Endodermal cell (in vitro differentiated cells): Measurements from ENCODE around the gene EIF2B4. TPM values are rescaled to one million over a fixed set of nuclear protein-coding genes. Genes with fewer than 3 reads are reported as not detected.
A peak's percentile ranks its signal among the peaks of the same experiment; 100 is the strongest.

Experiments used
- DNase-seq: peaks from one replicate; pipeline ENCODE4 v3.0.0-alpha.2; 2017
- H3K27ac ChIP-seq: 2 replicates; pipeline ENCODE4 v1.5.1; 2013; ENCODE audit warnings: mild to moderate bottlenecking, low read depth, low read length, moderate library complexity
- H3K27me3 ChIP-seq: 2 replicates; pipeline ENCODE4 v1.6.1; 2013; ENCODE audit warnings: mild to moderate bottlenecking, low read length, moderate library complexity; ENCODE audit not compliant: insufficient read depth, control insufficient read depth, poor library complexity, severe bottlenecking
- H3K36me3 ChIP-seq: 2 replicates; pipeline ENCODE4 v1.7.0; 2013; ENCODE audit warnings: mild to moderate bottlenecking, low read length, moderate library complexity; ENCODE audit not compliant: control insufficient read depth, insufficient read depth
- H3K4me1 ChIP-seq: one replicate; pipeline ENCODE4 v1.7.0; 2013; ENCODE audit warnings: low read length; ENCODE audit not compliant: control insufficient read depth, insufficient read depth
- H3K4me3 ChIP-seq: 2 replicates; pipeline ENCODE4 v1.5.1; 2013; ENCODE audit warnings: mild to moderate bottlenecking, low read length, moderate library complexity
- H3K9ac ChIP-seq: 2 replicates; pipeline ENCODE4 v1.6.1; 2013; ENCODE audit warnings: mild to moderate bottlenecking, low read length, moderate library complexity; ENCODE audit not compliant: poor library complexity, severe bottlenecking; ENCODE audit errors: extremely low read depth
- H3K9me3 ChIP-seq: 2 replicates; pipeline ENCODE4 v1.6.1; 2013; ENCODE audit warnings: mild to moderate bottlenecking, low read length, moderate library complexity; ENCODE audit not compliant: control insufficient read depth
- H3K27ac Mint-ChIP-seq: 2 replicates; pipeline ENCODE4 v1.8.0; 2020; ENCODE audit warnings: mixed read lengths
- H3K27me3 Mint-ChIP-seq: 2 replicates; pipeline ENCODE4 v1.8.0; 2021; ENCODE audit warnings: mild to moderate bottlenecking, mixed read lengths; ENCODE audit not compliant: insufficient read depth
- H3K36me3 Mint-ChIP-seq: 2 replicates; pipeline ENCODE4 v1.8.0; 2020; ENCODE audit warnings: low read depth, mixed read lengths
- H3K4me1 Mint-ChIP-seq: 2 replicates; pipeline ENCODE4 v1.8.0; 2020; ENCODE audit warnings: mixed read lengths
- H3K4me3 Mint-ChIP-seq: 2 replicates; pipeline ENCODE4 v1.8.0; 2020; ENCODE audit warnings: mild to moderate bottlenecking, moderate library complexity, mixed read lengths
- H3K9me3 Mint-ChIP-seq: 2 replicates; pipeline ENCODE4 v1.8.0; 2020; ENCODE audit warnings: mild to moderate bottlenecking, mixed read lengths
- CTCF ChIP-seq: fragments of 200-600 bp; sonication (generic); conservative IDR thresholded peaks from 2 replicates; pipeline ENCODE4 v1.5.0; 2021; ENCODE audit warnings: antibody characterized with exemption, mild to moderate bottlenecking
- WGBS, 2 experiments: methylation state at CpG; one replicate each; pipeline versions ENCODE4 v1.1.5 to v1.1.7; 2013; ENCODE audit warnings: missing lambda C conversion rate in 2 of 2, mixed read lengths in 1 of 2; ENCODE audit not compliant: insufficient coverage in 1 of 2, insufficient read length in 1 of 2; 5-methylcytosine and 5-hydroxymethylcytosine counted together
- long read RNA-seq, 4 experiments: library from polyadenylated mRNA in 2 of 4; library from RNA in 1 of 4; library from capped mRNA in 1 of 4; stranded (forward) in 3 of 4; unstranded in 1 of 4; transcript quantifications; one replicate each; pipeline ENCODE4 v2.0.0, GENCODE V29; 2020 to 2021; ENCODE audit warnings: inconsistent platforms in 1 of 4
- polyA plus RNA-seq, 2 experiments: library from polyadenylated mRNA; stranded (reverse); fragments of 50-300 nt; gene quantifications; one replicate each; pipeline ENCODE4 v1.2.3, GENCODE V29; 2013
- total RNA-seq, 2 donors: library from RNA; stranded (reverse); fragmentation: NEBNext Ultra II Directional in 1 of 2; extraction: Animal tissue kit (Norgen Biotek cat#: 25700) in 1 of 2; gene quantifications; 2 replicates in 1 of 2; 3 replicates in 1 of 2; pipeline ENCODE4 v1.2.1, GENCODE V29; 2021

EIF2B4 gene
- 10 to 100 TPM; 56.7 to 58.6 TPM for total RNA-seq
- 51.3 TPM for polyA plus RNA-seq (2013, experiment 1 of 2)
- 45.8 TPM for polyA plus RNA-seq (2013, experiment 2 of 2)
- long read RNA-seq, experiment 1, partial matches to known transcripts, result 7 of 19 reads
- long read RNA-seq, experiment 1, other reads (novel, unspliced or antisense), result 7 of 19 reads
- long read RNA-seq, experiment 2, transcript EIF2B4-201 (13 exons, 1,792 nt), result major isoform, 52 of 128 reads
- long read RNA-seq, experiment 2, transcript EIF2B4-205 (13 exons, 1,608 nt), result minor isoform, 29 of 128 reads
- long read RNA-seq, experiment 2, partial matches to known transcripts, result 7 of 128 reads
- long read RNA-seq, experiment 2, other reads (novel, unspliced or antisense), result 35 of 128 reads
- long read RNA-seq, experiment 3, transcript EIF2B4-205 (13 exons, 1,608 nt), result minor isoform, 104 of 317 reads
- long read RNA-seq, experiment 3, transcript EIF2B4-201 (13 exons, 1,792 nt), result major isoform, 148 of 317 reads
- long read RNA-seq, experiment 3, partial matches to known transcripts, result 3 of 317 reads
- long read RNA-seq, experiment 3, other reads (novel, unspliced or antisense), result 54 of 317 reads
- long read RNA-seq, experiment 4, transcript EIF2B4-201 (13 exons, 1,792 nt), result major isoform, 90 of 195 reads
- long read RNA-seq, experiment 4, transcript EIF2B4-205 (13 exons, 1,608 nt), result minor isoform, 56 of 195 reads
- long read RNA-seq, experiment 4, partial matches to known transcripts, result 7 of 195 reads
- long read RNA-seq, experiment 4, other reads (novel, unspliced or antisense), result 38 of 195 reads

DNA sequence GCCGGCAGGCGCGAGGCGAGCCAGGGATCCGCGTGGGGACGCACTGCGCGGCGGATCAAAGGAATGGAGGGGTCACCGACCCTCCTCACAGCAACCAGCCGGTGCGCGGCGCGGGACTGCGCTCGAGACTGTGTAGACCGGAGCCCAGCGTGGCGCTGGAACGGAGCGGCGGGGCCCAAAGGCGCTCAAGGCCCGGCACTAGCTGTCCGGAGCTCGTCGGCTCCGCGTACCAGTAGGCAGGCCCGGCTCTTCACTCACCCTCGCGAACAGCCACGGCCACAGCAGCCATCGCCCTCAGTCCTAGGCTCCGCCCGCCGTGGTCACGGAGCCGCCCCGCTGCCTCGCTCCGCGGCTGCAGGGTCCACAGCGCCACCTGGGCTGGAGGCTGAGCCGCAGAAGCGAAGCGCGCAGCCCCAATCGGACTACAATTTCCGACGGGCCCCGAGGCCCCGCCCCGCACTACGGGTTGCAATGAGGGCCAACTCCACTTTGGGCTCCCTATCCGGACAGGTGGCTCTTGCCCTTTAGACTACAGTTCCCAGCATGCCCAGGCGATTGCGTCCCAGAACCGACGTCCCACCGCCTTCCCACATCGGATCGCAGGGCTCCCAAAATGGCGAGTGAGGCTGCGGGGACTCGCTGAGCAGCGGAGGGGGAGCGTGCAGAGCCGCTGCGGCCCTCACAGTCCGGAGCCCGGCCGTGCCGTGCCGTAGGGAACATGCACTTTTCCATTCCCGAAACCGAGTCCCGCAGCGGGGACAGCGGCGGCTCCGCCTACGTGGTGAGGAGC, at the start of gene EIF2B4, which contains the start of gene SNX17:
Gene EIF2B4 (minus strand): TSS at position 313 of the 790 bp plus-strand sequence. CDS start 24 bp downstream, at position 289.
Gene SNX17 (plus strand): TSS at position 591 of the 790 bp plus-strand sequence. CDS start 128 bp downstream, at position 719.
- Mint-ChIP-seq H3K4me1 (peaks cover 26% of the 10 kb centered on the region), H3K4me3 (peak within 1 kb of the TSS; percentile 92), H3K9me3 (no peaks in the 10 kb centered on the region), H3K27ac (peak within 1 kb of the TSS; percentile 98), H3K36me3 (peaks cover 57% of the 10 kb centered on the region), H3K27me3 (no peaks in the 10 kb centered on the region)
- Histone ChIP-seq H3K36me3 (peaks cover 59% of the 10 kb centered on the region), H3K27me3 (no peaks in the 10 kb centered on the region), H3K4me3 (peak within 1 kb of the TSS; percentile 98), H3K4me1 (peaks cover 2% of the 10 kb centered on the region), H3K27ac (peak within 1 kb of the TSS; percentile 69), H3K9me3 (no peaks in the 10 kb centered on the region), H3K9ac (peak within 1 kb of the TSS; percentile 94)
- DNase-seq, result peak; percentile 100
- TF ChIP-seq CTCF, result peak; percentile 86
- WGBS, 2 experiments, result 0% methylated on average over 19 to 85 of the region's 85 CpGs

GRCh38 chr2:27416151-27416550, 46.0 kb upstream of the EIF2B4 start:
- Mint-ChIP-seq H3K4me3 (no peak overlapping the region), H3K9me3 (peaks cover 2% of the 10 kb centered on the region), H3K27ac (no peak overlapping the region), H3K27me3 (peaks cover 1% of the 10 kb centered on the region), H3K4me1 (no peaks in the 10 kb centered on the region), H3K36me3 (no peaks in the 10 kb centered on the region)
- Histone ChIP-seq H3K4me3 (no peak overlapping the region), H3K9me3 (no peaks in the 10 kb centered on the region), H3K9ac (no peak overlapping the region), H3K27me3 (peaks cover 9% of the 10 kb centered on the region), H3K27ac (no peak overlapping the region), H3K4me1 (no peaks in the 10 kb centered on the region), H3K36me3 (no peaks in the 10 kb centered on the region)
- TF ChIP-seq CTCF, result no peak
- WGBS, 2 experiments, result 90 to 93% methylated on average over 6 of the region's 6 CpGs
- DNase-seq, result no peak
